ENCODE data around the gene EPN3.

The EPN3 gene

DNA sequence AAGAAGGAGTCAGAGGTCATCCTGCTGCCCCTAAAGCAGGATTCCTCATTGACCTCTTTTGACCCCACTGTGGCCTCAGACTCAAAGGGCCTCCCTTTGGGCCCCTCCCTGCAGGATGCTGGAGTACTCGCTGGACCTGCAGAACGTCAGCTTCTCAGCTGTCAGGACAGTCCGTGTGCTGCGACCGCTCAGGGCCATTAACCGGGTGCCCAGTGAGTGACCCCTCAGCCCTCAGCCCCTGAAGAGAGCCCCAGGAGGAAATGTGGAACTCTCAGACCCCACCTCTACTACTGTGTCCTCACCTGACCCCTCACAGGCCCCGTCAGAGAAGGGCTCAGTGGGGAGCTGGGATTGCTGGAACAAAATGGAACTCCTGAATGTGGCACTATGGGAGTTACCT lies 37.1 kb downstream of the EPN3 start:
- no peak for DNase-seq (ENCODE audit: low read depth, low spot score)

DNA sequence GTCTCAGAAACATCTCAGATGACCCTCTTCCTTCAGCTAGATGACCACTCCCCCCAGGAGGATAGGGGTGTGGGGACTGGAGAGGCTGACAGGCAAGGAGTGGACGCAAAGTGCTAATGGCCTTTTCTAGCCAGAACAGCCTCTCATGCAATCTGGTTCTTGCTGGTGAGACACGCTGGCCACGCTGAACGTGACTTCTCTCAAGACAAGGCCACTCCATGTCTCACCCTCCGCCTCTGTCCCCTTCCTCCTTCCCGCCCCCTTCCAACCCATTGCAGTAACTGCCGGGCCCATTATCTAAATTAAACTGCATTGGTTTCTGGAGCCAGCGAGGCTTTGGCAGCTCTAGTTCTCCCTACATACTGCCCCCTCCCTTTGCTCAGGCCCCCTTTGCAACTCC lies 37.5 kb downstream of the EPN3 start:
- DNase-seq (ENCODE audit: low read depth, low spot score), result no peak

DNA sequence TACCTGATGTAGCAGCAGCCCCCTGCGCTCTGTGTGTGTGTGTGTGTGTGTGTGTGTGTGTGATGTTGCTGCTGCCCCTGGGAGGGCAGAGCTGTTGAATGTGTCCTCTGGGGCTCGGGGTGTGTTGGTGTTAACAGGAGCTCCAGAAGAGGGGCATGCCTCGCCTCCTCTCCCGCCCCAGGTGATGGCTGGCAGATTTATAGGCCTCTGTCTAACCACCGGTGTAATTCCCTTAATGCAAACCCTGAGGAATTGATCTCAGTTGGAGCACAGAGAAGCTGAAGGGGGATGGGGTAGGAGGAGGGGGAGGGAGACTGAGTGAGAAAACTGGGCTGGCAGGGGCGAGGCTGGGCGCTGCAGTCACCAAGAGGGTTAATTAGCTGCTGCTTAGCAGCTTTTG lies 38.0 kb downstream of the EPN3 start:
- DNase-seq (ENCODE audit: low read depth, low spot score), result no peak

- DNase-seq (ENCODE audit: low read depth, low spot score), result no peak
Observed at GRCh38 chr17:50571681-50572080, 39.1 kb downstream of the EPN3 start.

DNA sequence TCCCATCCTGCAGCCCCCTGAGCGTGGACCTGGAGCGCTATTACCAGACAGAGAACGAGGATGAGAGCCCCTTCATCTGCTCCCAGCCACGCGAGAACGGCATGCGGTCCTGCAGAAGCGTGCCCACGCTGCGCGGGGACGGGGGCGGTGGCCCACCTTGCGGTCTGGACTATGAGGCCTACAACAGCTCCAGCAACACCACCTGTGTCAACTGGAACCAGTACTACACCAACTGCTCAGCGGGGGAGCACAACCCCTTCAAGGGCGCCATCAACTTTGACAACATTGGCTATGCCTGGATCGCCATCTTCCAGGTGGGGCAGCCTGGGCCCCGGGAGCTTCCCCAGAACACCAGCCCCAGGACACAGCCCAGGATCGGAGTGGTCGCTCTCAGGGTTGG lies 40.0 kb downstream of the EPN3 start:
- DNase-seq (ENCODE audit: low read depth, low spot score), result no peak

- DNase-seq (ENCODE audit: low read depth, low spot score), result no peak
Observed at GRCh38 chr17:50573866-50574611, 41.5 kb downstream of the EPN3 start.

- DNase-seq (ENCODE audit: low read depth, low spot score), result no peak
Observed at GRCh38 chr17:50575581-50576210, 43.2 kb downstream of the EPN3 start.

- no peak for DNase-seq (ENCODE audit: low read depth, low spot score)
Observed at GRCh38 chr17:50576864-50577263, 44.3 kb downstream of the EPN3 start.

DNA sequence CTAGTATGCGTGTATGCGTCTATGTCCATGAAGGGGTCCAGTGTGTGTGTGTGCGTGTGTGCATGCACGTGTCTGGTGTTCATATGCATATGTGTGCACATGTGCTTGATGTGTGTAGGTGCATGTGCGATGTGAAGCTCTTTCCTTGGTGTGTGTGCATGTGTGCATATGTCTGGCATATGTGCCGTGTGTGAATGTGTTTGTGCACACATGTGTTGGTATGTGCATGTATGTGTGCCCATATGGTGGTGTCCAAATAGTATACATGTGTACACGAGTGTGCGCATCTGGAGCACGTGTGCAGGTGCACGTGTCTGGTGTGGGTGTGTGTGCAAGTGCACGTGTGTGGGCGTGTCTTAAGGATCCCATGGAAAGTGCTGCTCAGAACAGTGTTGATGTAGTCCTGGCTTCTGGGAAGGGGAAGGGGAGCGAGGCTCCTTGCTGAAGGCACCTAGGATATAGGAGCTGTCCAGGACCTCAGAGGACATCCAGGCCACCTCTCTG lies 45.0 kb downstream of the EPN3 start:
- DNase-seq (ENCODE audit: low read depth, low spot score), result no peak

GRCh38 chr17:50578173-50578572 lies 45.6 kb downstream of the EPN3 start:
- no peak for DNase-seq (ENCODE audit: low read depth, low spot score)

GRCh38 chr17:50579399-50579798 lies 46.9 kb downstream of the EPN3 start:
- no peak for DNase-seq (ENCODE audit: low read depth, low spot score)

DNA sequence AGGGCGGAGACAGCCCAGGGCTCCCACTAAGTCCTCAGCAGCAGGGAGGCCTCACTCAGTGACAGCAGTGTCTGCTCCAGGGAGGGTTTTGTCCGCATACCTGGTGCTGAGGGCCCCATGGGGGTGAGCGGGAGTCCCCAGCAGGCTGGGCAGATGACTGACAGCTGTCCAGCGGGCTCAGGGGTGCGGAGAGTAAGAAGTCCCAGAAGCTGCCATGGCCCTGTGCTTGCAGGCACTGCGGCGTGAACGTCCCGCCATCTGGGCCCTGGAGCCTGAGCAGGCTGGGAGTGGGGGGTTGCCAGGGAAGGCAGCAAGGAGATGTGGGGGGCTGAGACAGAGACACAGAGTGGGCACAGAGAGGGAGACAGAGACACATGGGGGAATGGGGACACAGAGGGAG lies 48.1 kb downstream of the EPN3 start:
- no peak for DNase-seq (ENCODE audit: low read depth, low spot score)

- no peak for DNase-seq (ENCODE audit: low read depth, low spot score)
Observed at GRCh38 chr17:50581316-50581715, 48.8 kb downstream of the EPN3 start.

DNA sequence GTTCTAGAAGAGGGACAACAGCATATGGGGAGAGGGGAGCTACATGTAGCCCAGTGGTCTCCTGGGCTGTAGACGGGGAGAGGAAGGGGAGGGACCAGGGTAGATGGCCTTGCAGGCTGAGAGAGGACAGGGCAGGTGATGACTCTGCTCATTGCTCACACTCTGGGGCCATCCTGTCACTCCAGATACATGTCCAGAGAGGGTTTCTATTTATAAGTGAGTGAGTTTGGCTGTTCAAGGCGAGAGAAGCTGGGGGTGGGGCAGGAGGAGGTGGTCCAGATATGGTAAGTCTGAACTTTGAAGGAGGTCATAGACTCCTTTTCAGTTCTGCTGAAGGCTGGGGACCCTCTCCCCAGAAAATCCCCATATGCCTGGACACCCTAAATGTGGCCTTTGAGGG lies 50.2 kb downstream of the EPN3 start:
- DNase-seq (ENCODE audit: low read depth, low spot score), result no peak

DNA sequence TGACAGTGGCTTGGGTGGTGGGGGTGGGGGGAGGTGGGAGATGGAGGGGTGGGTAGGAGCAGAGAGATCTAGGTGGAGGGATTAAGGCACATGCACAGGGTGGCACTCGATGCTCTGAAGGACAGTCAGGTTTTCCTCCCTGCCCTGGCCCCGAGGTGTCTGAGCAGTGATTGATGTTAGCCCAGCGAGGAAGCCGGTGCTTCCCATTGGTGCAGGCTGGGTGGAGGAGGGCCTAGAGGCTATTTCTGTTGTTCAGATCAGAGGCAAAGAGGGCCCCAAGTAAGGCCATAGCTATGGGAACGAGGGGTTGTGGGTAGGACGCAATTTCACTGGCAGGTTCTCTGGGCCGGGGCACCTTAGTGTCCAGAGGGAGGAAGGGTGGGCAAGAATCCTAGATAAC lies 51.1 kb downstream of the EPN3 start:
- no peak for DNase-seq (ENCODE audit: low read depth, low spot score)

DNA sequence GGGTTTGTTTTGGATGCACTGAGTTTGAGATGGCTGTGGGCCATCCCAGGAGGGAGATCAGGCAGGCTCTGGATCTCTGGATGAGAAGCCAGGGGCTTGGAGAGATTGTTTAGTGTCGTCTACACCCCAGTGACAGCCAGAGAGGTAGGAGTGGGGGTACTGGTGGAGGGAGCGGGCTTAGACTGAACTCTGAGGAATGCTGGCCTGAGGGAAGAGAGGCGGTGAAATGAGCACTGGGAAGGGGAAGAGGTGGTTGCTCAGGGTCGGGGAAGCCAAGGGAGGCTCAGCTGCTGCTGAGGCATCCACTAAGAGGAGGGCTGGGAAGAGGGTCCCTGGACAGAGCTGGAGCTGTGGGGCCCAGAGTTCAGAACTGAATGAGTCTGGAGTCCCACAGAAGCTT lies 51.6 kb downstream of the EPN3 start:
- DNase-seq (ENCODE audit: low read depth, low spot score), result no peak

- DNase-seq (ENCODE audit: low read depth, low spot score), result no peak
Observed at GRCh38 chr17:50584749-50585148, 52.2 kb downstream of the EPN3 start.

DNA sequence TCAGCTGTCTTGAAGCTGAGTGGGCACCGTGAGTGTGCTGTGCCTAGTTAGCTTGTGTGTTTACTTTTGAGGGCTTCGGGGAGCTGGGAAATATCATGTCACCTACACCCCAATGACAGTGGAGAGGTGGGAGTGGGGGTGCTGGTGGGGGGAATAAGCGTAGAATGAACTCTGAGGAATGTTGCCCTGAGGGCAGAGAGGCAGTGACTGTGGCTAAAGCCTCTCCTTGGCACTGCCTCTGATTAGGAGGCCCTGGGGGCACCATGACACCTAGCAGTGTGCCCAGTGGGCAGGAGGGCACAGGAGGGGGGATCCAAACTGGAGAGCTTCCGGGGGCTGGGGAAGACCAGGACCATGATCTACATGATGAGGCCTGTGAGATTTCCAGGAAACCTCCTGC lies 52.8 kb downstream of the EPN3 start:
- DNase-seq (ENCODE audit: low read depth, low spot score), result no peak

- DNase-seq (ENCODE audit: low read depth, low spot score), result no peak
Observed at GRCh38 chr17:50585891-50586290, 53.4 kb downstream of the EPN3 start.

DNA sequence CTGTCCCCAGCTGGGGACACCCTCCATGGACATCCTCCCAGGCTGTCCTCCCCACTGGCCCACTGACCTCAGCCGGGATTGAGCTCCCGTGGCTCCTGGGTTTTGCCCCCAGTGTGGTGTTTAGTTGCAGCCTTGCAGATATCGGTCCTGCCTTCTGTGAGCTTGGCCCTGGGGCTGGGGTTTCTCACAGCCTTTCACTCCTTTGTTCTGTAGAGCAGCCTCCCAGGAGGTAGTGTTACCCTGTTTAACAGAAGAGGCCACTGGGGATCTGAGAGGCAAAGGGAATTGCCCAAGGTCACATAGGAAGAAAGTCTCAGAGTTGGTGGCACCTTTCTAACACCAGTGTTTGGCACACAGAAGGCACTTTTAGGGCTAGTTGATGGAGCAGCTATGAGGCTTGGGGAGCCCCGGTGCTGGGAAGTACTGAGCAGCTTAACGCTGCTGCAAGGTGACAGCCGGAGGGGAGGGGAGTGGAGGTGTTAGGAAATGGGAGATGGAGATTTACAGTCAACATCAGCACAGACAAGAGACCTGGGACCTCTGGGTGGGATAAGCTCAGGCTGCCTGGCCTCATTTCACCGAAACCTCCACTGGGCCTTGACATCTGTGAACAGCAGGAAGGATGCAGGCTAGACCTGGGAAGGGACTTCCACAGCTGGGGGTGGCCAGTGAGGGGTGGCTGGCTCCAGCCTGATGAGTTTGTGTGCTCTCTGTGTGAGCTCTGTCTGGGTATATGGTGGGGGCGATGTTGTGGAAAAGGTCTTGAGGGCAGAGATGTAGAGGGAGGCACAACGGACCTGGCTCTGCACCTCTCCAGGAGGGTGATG lies 54.1 kb downstream of the EPN3 start:
- no peak for DNase-seq (ENCODE audit: low read depth, low spot score)

DNA sequence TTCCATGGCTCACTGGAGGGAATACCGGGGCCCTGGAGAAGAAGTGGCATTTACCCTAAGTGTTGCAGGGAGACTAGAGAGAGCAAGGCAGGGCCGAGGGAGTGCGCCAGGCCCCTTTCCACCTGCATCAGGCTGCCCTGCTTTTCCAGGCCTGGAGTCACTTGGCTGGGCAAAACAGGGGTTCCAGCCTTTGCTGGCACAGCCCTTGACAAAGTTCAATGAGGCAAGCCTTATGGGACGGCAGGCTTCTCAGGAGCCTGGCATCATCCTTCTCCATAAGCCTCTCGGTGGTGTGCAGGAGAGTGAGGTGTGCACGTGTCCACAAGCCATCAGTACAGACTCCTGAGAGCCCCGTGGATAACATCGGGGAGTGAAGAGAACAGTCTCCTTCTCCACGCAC lies 55.0 kb downstream of the EPN3 start:
- DNase-seq (ENCODE audit: low read depth, low spot score), result no peak

- DNase-seq (ENCODE audit: low read depth, low spot score), result no peak
Observed at GRCh38 chr17:50588391-50589049, 56.0 kb downstream of the EPN3 start.

Measured in activated naive CD8-positive, alpha-beta T cell treated with anti-CD3 and anti-CD28 coated beads, Interleukin-2, amount 50 U/mL, for 16 hours (primary cell).